Measurements from ENCODE around the gene STPG2.

The STPG2 gene

DNA sequence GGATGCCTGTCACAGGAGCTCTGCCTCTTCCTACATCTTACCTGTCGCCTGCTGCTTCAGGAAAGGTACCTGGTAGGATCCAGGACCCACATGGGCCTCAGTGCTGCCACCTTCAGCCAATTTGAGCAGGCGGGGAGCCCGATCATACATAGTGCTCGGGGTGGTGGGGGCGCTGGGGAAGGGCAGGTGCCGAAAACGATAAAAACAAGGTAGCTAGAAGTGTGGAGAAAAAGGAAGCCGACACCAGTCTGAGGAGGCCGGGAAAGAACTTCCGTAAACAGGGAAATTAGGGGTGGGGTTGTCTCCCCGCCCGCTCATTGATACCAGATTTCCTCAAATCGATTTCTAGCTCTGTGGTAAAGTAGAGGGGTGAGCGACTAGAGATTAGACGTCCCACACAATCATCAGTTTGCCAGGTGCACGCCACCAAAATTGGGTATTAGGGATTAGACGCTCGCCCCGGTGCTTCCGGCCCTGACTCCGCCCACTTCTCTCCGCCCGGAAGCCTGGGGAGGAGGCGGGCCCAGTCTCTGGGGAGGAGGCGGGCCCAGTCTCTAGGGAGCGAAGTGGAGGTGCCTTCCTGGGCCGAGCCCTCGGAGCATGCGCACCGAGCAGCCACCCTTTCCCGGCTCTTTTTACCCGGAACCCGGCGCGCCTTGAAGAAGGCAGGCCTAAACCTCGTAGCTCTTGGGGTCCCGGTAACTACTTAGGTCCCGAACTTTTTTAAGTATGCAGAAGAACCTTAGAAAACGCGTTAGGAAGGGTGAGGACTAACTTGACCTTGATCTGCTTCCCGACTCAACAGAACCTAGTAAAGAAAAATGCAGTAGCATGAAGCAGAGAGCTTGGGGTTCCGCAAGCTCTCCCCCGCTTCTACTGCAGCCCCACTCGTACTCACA is at the start of gene STPG2:
TSS of gene STPG2 (minus strand) at position 476 of the 899 bp plus-strand sequence.
- H3K4me3 ChIP-seq (ENCODE audit: low read depth, low read length) = peak within 1 kb of the TSS; percentile 76
- TF ChIP-seq, protein P1, sequence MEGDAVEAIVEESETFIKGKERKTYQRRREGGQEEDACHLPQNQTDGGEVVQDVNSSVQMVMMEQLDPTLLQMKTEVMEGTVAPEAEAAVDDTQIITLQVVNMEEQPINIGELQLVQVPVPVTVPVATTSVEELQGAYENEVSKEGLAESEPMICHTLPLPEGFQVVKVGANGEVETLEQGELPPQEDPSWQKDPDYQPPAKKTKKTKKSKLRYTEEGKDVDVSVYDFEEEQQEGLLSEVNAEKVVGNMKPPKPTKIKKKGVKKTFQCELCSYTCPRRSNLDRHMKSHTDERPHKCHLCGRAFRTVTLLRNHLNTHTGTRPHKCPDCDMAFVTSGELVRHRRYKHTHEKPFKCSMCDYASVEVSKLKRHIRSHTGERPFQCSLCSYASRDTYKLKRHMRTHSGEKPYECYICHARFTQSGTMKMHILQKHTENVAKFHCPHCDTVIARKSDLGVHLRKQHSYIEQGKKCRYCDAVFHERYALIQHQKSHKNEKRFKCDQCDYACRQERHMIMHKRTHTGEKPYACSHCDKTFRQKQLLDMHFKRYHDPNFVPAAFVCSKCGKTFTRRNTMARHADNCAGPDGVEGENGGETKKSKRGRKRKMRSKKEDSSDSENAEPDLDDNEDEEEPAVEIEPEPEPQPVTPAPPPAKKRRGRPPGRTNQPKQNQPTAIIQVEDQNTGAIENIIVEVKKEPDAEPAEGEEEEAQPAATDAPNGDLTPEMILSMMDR (IDR thresholded peaks at IDR 0.05; ENCODE audit: low read depth, low read length) = peak; percentile 42

DNA sequence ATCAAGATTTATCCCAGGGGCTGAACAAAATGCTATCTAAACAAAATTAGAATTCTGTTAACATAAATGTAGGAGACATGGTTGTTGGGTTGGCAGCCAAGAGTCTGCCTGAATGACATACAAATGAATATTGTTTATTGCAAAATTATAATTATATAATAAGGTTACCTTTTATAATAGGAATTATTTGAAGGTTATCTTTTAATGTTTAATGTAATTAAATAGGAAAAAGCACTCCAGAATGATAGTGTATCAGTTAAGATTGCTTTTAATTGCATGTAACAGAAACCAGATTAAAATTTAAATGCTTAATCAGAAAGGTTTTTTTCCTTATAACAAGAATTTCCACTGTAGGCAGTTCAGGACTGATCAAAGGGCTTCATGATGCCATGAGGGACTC is 42.0 kb upstream of the STPG2 start:
- no peak overlapping the region for H3K4me3 ChIP-seq (ENCODE audit: low read depth, low read length)
- TF ChIP-seq, protein P1 (IDR thresholded peaks at IDR 0.05; ENCODE audit: low read depth, low read length) = no peak

DNA sequence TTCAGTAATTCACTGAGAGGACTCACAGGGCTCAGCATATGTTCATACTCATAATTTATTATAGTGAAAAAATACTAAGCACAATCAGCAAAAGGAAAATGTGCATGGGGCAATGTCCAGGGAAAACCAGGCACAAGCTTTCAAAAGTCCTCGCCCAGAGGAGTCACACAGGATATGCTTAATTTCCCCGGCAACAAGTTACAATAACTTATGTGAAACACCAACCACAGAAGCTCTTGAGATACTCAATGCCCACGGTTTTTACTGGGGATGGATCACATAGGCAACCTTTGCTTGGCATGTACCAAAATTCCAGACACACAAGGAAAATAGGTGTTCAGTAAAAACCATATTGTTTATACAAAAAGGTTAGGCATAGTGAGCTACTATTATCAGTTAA is 38.5 kb upstream of the STPG2 start:
- TF ChIP-seq, protein P1 (IDR thresholded peaks at IDR 0.05; ENCODE audit: low read depth, low read length) = no peak

DNA sequence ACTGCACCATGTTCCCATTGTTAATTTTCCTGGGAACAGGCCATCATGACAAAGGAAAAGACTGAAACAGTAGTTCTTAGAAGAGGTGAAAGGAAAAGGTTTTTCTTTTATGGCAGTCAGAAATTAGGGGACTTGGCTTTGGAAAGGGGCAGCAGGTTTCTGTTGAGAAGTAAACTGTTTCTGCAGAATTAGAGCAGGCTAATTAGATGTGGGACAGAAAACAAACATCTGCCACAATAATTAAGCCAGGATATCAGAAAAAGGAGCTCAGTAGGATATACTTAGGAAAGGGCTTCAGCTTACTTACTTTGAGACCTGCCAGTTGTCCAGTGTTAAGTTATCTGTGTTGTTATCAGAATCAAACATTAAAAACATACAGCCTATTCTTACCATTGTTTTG is 36.7 kb upstream of the STPG2 start:
- TF ChIP-seq, protein P1 (IDR thresholded peaks at IDR 0.05; ENCODE audit: low read depth, low read length) = no peak
- H3K4me3 ChIP-seq (ENCODE audit: low read depth, low read length) = no peak overlapping the region

More for the DNA sequence above, 38.5 kb upstream of the STPG2 start:
- no peak overlapping the region for H3K4me3 ChIP-seq (ENCODE audit: low read depth, low read length)

DNA sequence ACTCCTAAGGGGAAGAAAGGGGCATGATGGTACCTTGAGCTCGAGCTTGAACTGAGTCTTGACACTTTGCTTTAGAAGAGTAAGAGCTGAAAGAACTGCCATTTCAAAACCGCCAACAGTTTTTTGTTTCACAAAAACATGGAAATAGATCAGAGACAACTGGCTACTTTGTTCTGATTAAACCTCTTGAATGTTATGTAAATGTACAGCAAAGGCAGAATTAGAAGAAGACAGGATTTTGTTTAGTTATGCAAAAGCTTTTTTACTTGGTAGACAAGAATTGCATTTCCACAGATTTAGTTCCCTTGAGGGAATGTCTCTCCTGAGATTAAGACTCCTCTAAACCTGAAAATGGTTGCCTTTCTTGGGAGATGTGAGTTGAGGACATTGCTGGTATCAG is 33.3 kb upstream of the STPG2 start:
- H3K4me3 ChIP-seq (ENCODE audit: low read depth, low read length) = no peak overlapping the region
- TF ChIP-seq, protein P1 (IDR thresholded peaks at IDR 0.05; ENCODE audit: low read depth, low read length) = no peak

DNA sequence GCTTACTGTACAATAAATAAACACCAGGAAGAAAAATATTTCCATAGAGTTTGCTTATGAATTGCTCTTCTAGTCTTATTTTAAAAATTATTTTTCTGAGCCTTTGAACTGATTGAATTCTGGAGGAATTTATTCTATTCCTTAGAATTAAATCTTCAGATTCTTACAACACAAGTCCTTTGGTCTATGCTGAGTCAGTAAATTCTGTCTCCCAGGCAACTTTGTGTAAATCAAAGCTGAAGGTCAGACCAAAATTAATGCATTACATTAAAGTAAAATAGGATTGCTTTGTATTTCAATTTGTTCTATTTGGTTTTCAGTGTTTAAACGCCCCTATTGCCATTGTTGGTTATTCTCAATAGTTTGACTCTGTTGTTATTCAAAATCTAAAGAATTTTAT is 26.8 kb upstream of the STPG2 start:
- TF ChIP-seq, protein P1 (IDR thresholded peaks at IDR 0.05; ENCODE audit: low read depth, low read length) = no peak
- H3K4me3 ChIP-seq (ENCODE audit: low read depth, low read length) = no peak overlapping the region

DNA sequence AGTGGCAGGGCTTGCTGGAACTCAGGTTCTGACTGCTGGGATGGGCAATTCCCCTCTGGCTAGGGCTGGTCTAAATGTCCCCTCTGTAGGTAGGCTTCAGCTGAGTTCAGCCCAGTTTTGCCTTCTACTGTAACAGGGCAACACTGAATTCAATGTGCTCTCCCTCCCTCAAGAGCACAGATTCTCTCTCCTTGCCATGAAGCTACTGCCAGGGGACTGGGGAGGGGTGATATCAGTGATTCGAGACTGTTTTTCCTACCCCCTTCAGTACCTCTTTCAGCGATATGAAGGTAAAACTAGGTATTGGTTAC is 23.4 kb upstream of the STPG2 start:
- TF ChIP-seq, protein P1 (IDR thresholded peaks at IDR 0.05; ENCODE audit: low read depth, low read length) = no peak
- no peak overlapping the region for H3K4me3 ChIP-seq (ENCODE audit: low read depth, low read length)

Data from WI38 (cell line).